Testis (tissue), 2 donors: ENCODE results near the gene ATPAF2.

Experiments
- CTCF ChIP-seq, 3 experiments: fragments of 450-650 bp in 2 of 3; fragments of 200-600 bp in 1 of 3; sonication (generic) in 1 of 3; IDR thresholded peaks; one replicate each; pipeline ENCODE4 v1.5.1; 2016 to 2019; ENCODE audit warnings: antibody characterized with exemption in 3 of 3, mild to moderate bottlenecking in 2 of 3, moderate library complexity in 1 of 3
- POLR2A ChIP-seq: fragments of 450-650 bp; IDR thresholded peaks from one replicate; pipeline ENCODE4 v1.6.1; 2017; ENCODE audit warnings: antibody characterized with exemption, mild to moderate bottlenecking, moderate library complexity

GRCh38 chr17:17985555-17985954 is 53.4 kb downstream of the ATPAF2 start:
- TF ChIP-seq CTCF (IDR thresholded peaks at IDR 0.05) (no peak), POLR2A (no peak)
